ENCODE data around the gene FGF14.
A peak's percentile ranks its signal among the peaks of the same experiment; 100 is the strongest.

FGF14 gene

DNA sequence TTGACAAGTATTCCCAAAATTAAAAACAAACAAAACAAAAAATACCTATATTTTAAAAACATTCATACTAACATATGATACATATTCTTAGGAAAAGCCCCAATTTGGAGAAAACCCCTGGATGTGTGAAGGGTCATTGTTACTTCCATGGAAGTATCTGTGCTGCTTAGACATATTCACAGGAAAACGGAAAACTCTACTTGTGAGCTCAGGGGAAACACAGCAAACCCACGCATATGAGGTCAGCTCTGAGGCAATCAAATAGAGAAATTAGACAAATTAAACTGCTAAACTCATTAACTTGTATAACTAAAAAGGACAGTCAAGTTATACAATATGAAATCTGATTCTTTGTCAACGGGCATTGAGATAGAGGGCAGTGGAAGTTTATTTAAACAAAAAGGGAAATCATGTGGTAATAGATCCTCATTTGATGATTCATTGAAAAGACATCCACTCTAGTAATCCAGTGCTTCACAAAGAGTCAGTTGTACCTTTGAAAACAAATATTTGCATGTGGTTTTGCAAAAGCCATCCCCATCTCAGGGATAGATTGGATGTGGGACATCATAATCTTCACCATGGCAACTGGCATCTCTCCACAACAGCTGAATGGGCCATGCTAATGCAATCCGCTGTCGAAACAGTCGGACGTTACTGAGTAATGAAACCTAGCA is 526.0 kb downstream of the FGF14 start:
- Histone ChIP-seq H3K4me3 (ENCODE audit: low read length) (no peak overlapping the region), H3K79me2 (ENCODE audit: control insufficient read depth, low read length) (no peaks in the 10 kb centered on the region), H3K9me3 (ENCODE audit: control insufficient read depth, insufficient read depth, low read length) (no peaks in the 10 kb centered on the region), H3K36me3 (ENCODE audit: control insufficient read depth, low read length) (no peaks in the 10 kb centered on the region), H3K4me1 (ENCODE audit: control insufficient read depth, low read length) (peaks cover 76% of the 10 kb centered on the region), H3K4me2 (ENCODE audit: low read length) (no peak overlapping the region), H3K27ac (ENCODE audit: low read depth, low read length) (no peak overlapping the region), H3K9me2 (replicated peaks; ENCODE audit: control insufficient read depth, low read length) (no peaks in the 10 kb centered on the region), H3F3A (ENCODE audit: control insufficient read depth, insufficient read depth) (no peaks in the 10 kb centered on the region), H3K27me3 (ENCODE audit: control insufficient read depth, low read length) (no peaks in the 10 kb centered on the region), H4K20me1 (ENCODE audit: control insufficient read depth, insufficient read depth, low read depth, low read length) (no peaks in the 10 kb centered on the region)
- no peak for TF ChIP-seq EZH2phosphoT487 (IDR thresholded peaks at IDR 0.05; ENCODE audit: borderline replicate concordance, low read length)
- TF ChIP-seq, protein P1, sequence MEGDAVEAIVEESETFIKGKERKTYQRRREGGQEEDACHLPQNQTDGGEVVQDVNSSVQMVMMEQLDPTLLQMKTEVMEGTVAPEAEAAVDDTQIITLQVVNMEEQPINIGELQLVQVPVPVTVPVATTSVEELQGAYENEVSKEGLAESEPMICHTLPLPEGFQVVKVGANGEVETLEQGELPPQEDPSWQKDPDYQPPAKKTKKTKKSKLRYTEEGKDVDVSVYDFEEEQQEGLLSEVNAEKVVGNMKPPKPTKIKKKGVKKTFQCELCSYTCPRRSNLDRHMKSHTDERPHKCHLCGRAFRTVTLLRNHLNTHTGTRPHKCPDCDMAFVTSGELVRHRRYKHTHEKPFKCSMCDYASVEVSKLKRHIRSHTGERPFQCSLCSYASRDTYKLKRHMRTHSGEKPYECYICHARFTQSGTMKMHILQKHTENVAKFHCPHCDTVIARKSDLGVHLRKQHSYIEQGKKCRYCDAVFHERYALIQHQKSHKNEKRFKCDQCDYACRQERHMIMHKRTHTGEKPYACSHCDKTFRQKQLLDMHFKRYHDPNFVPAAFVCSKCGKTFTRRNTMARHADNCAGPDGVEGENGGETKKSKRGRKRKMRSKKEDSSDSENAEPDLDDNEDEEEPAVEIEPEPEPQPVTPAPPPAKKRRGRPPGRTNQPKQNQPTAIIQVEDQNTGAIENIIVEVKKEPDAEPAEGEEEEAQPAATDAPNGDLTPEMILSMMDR (IDR thresholded peaks at IDR 0.05; ENCODE audit: low read depth, low read length, poor library complexity, severe bottlenecking) = no peak

DNA sequence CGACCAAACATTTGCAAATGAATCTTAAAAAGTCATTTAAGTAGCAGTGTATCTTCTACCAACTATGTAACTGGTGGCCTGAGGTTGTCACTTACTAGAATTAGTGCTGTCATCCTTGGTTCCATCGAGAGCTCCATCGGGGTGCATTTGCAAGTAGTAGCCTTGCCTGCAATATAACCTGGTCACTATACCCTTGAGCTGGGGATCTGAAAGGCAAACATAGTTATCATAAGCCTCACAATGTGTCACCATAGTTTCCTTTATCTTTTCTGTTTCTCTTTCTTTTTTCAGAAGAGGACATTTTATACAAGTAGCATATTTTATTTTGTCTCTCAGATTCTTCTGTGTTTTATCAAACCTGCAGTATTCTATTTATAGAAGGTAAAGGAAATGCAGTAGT is 526.8 kb downstream of the FGF14 start:
- H3K4me1 ChIP-seq (ENCODE audit: control insufficient read depth, low read length) = peaks cover 70% of the 10 kb centered on the region
- no peaks in the 10 kb centered on the region for H3K9me3 ChIP-seq (ENCODE audit: control insufficient read depth, insufficient read depth, low read length)
- H4K20me1 ChIP-seq (ENCODE audit: control insufficient read depth, insufficient read depth, low read depth, low read length) = no peaks in the 10 kb centered on the region
- H3K79me2 ChIP-seq (ENCODE audit: control insufficient read depth, low read length) = no peaks in the 10 kb centered on the region
- H3K9me2 ChIP-seq (replicated peaks; ENCODE audit: control insufficient read depth, low read length) = no peaks in the 10 kb centered on the region
- H3K4me2 ChIP-seq (ENCODE audit: low read length) = peak overlapping the region; percentile 14
- H3K36me3 ChIP-seq (ENCODE audit: control insufficient read depth, low read length) = no peaks in the 10 kb centered on the region
- no peak overlapping the region for H3K4me3 ChIP-seq (ENCODE audit: low read length)
- H3F3A ChIP-seq (ENCODE audit: control insufficient read depth, insufficient read depth) = no peaks in the 10 kb centered on the region
- no peak for TF ChIP-seq EZH2phosphoT487 (IDR thresholded peaks at IDR 0.05; ENCODE audit: borderline replicate concordance, low read length)
- TF ChIP-seq, protein P1 (IDR thresholded peaks at IDR 0.05; ENCODE audit: low read depth, low read length, poor library complexity, severe bottlenecking) = no peak
- no peaks in the 10 kb centered on the region for H3K27me3 ChIP-seq (ENCODE audit: control insufficient read depth, low read length)
- H3K27ac ChIP-seq (ENCODE audit: low read depth, low read length) = no peak overlapping the region

DNA sequence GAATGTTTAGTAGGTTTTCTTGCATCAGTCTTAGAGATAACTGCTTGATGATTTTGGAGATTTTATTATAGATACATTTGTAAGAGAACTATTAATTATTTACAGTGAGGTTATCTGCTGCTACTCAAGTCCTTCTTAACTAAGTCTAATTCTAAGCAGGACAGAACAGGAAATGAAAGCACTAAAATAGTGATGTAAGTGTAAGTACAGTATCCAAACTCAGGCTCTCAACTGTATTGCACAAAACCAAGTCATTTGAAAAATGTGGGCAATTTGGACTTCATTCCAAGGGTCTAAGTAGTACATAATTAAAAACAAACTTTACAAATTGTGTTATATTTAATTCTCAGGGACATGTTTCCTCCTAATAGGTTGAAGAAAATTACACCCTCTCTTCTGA is 532.3 kb downstream of the FGF14 start:
- Histone ChIP-seq H4K20me1 (ENCODE audit: control insufficient read depth, insufficient read depth, low read depth, low read length) (no peaks in the 10 kb centered on the region), H3K4me3 (ENCODE audit: low read length) (peak overlapping the region; percentile 44), H3K27ac (ENCODE audit: low read depth, low read length) (peak overlapping the region; percentile 44), H3K79me2 (ENCODE audit: control insufficient read depth, low read length) (no peaks in the 10 kb centered on the region), H3K27me3 (ENCODE audit: control insufficient read depth, low read length) (no peaks in the 10 kb centered on the region), H3F3A (ENCODE audit: control insufficient read depth, insufficient read depth) (no peaks in the 10 kb centered on the region), H3K9me2 (replicated peaks; ENCODE audit: control insufficient read depth, low read length) (no peaks in the 10 kb centered on the region), H3K4me2 (ENCODE audit: low read length) (peak overlapping the region; percentile 57), H3K4me1 (ENCODE audit: control insufficient read depth, low read length) (peaks cover 61% of the 10 kb centered on the region), H3K9me3 (ENCODE audit: control insufficient read depth, insufficient read depth, low read length) (no peaks in the 10 kb centered on the region), H3K36me3 (ENCODE audit: control insufficient read depth, low read length) (no peaks in the 10 kb centered on the region)
- TF ChIP-seq, protein P1 (IDR thresholded peaks at IDR 0.05; ENCODE audit: low read depth, low read length, poor library complexity, severe bottlenecking) = no peak
- TF ChIP-seq EZH2phosphoT487 (IDR thresholded peaks at IDR 0.05; ENCODE audit: borderline replicate concordance, low read length) = no peak

All from DOHH2 (cell line).